ENCODE results near the gene CCDC188. TPM values are rescaled to one million over a fixed set of nuclear protein-coding genes. Genes with fewer than 3 reads are reported as not detected.

Gene CCDC188
- total and polyA plus RNA-seq, 2 of the 13 experiments (the other 11 are each of a cell fraction or from before 2014, with no cell fraction given), result not detected

- TF ChIP-seq AFF4 (CRISPR knock-in tag; IDR thresholded peaks at IDR 0.05), result no peak
- TF ChIP-seq ZBTB7A (CRISPR knock-in tag; IDR thresholded peaks at IDR 0.05), result no peak
Observed at GRCh38 chr22:20165913-20166312, 15.1 kb upstream of the CCDC188 start (continued).

- no peaks in the 10 kb centered on the region for H3K36me3 ChIP-seq (replicated peaks in 1 of 2; ENCODE audit: control insufficient read depth in 1 of 2, insufficient read depth in 2 of 2, low read length in 2 of 2)
- BruUV-seq (replicated peaks), result no TSS peak
- no peak overlapping the region for H2AFZ ChIP-seq (ENCODE audit: low read length)
- DNase-seq (ENCODE audit: low spot score) (no peak), FAIRE-seq (no peak), ATAC-seq (no peak)
- peaks cover 11 to 46% of the 10 kb centered on the region in 2 experiments for H3K27me3 ChIP-seq (ENCODE audit: control insufficient read depth in 1 of 2, insufficient read depth in 2 of 2, low read length in 2 of 2)
- no peak overlapping the region for H3K4me3 ChIP-seq (replicated peaks in 1 of 3; ENCODE audit: insufficient read depth in 1 of 3, low read depth in 2 of 3, low read length in 3 of 3)
- TF ChIP-seq ARNT2 (CRISPR knock-in tag; IDR thresholded peaks at IDR 0.05; ENCODE audit: low read depth), result no peak
- intact Hi-C loops (cut with micrococcal nuclease; ENCODE audit: unreplicated experiment), result no loop called here
- WGBS (ENCODE audit: low lambda C conversion rate), result 3% methylated on average over 7 of the region's 12 CpGs
- CTCF ChIA-PET (ENCODE audit: low intra/inter-chr PET ratio, low total read pairs), result no interaction called here
- POLR2A ChIA-PET, result no interaction called here
- no peak overlapping the region for H3K9ac ChIP-seq (ENCODE audit: insufficient read depth, low read depth, low read length)
- no peaks in the 10 kb centered on the region for H3K4me1 ChIP-seq (ENCODE audit: insufficient read depth, low read length)
- in situ Hi-C loops (cut with HindIII; ENCODE audit: extremely low pct_ligation_motif_present, low pct_unique_long_range_greater_than_20kb), result loop anchor here (25.0 kb wide), 1 partner anchor 1203 kb away; no protein-coding TSS in a partner anchor
- no peak overlapping the region for H3K27ac ChIP-seq (ENCODE audit: extremely low read length, insufficient read depth, low read length)
- H3K79me2 ChIP-seq (ENCODE audit: insufficient read depth, low read length), result no peaks in the 10 kb centered on the region
- H3K4me2 ChIP-seq (ENCODE audit: low read depth, low read length), result no peak overlapping the region
- peaks cover 3% of the 10 kb centered on the region; the same call in 1 of the 2 replicates for H4K20me1 ChIP-seq (ENCODE audit: insufficient read depth, low read length)
- H3K9me3 ChIP-seq (ENCODE audit: low read length), result no peaks in the 10 kb centered on the region
Observed at GRCh38 chr22:20165421-20165820, 14.6 kb upstream of the CCDC188 start.
